Measurements from ENCODE around the gene ZBTB7C. TPM values are rescaled to one million over a fixed set of nuclear protein-coding genes. Genes with fewer than 3 reads are reported as not detected.

ZBTB7C gene
- total and polyA plus RNA-seq, 4 experiments from 2014 or later, result 0.23 TPM; not detected in 3

- intact Hi-C loops (cut with micrococcal nuclease), result no loop called here
- Mint-ChIP-seq H3K4me1 (peaks cover 2 to 15% (median 10%) of the 10 kb centered on the region in 4 donors), H3K27me3 (peaks cover 25 to 43% of the 10 kb centered on the region in 2 donors), H3K4me3 (no peak overlapping the region), H3K27ac (no peak overlapping the region), H3K36me3 (no peaks in the 10 kb centered on the region), H3K9me3 (peaks cover 0 to 2% (median 0%) of the 10 kb centered on the region in 8 donors)
- Histone ChIP-seq H3K36me3 (ENCODE audit: insufficient read depth, low read length) (no peaks in the 10 kb centered on the region), H3K4me1 (ENCODE audit: insufficient read depth, low read length) (peaks cover 10% of the 10 kb centered on the region), H3K27me3 (ENCODE audit: insufficient read depth, low read length) (peaks cover 14% of the 10 kb centered on the region), H3K27ac (ENCODE audit: low read depth, low read length) (no peak overlapping the region), H3K9me3 (ENCODE audit: control insufficient read depth in 1 of 2, low read length in 2 of 2) (no peaks in the 10 kb centered on the region), H3K4me3 (ENCODE audit: low read length in 2 of 2) (no peak overlapping the region)
- CTCF ChIA-PET (ENCODE audit: partially characterized antibody), result no interaction called here
- POLR2A ChIA-PET (ENCODE audit: partially characterized antibody), result no interaction called here
- DNase-seq, result no peak
These were observed 13.5 kb downstream of the ZBTB7C start for GRCh38 chr18:48395646-48396045.

- H3K9me3 ChIP-seq (ENCODE audit: control insufficient read depth in 1 of 2, low read length in 2 of 2), result no peaks in the 10 kb centered on the region
- Mint-ChIP-seq H3K27me3 (peaks cover 25 to 44% of the 10 kb centered on the region in 2 donors), H3K36me3 (no peaks in the 10 kb centered on the region), H3K27ac (no peak overlapping the region), H3K4me1 (peaks cover 0 to 4% (median 2%) of the 10 kb centered on the region in 4 donors), H3K4me3 (no peak overlapping the region), H3K9me3 (peaks cover 0 to 4% (median 0%) of the 10 kb centered on the region in 8 donors)
- POLR2A ChIA-PET (ENCODE audit: partially characterized antibody), result no interaction called here
- H3K27ac ChIP-seq (ENCODE audit: low read depth, low read length), result no peak overlapping the region
- no peak overlapping the region for H3K4me3 ChIP-seq (ENCODE audit: low read length in 2 of 2)
- no peak for DNase-seq
- intact Hi-C loops (cut with micrococcal nuclease), result no loop called here
- H3K36me3 ChIP-seq (ENCODE audit: insufficient read depth, low read length), result no peaks in the 10 kb centered on the region
- CTCF ChIA-PET (ENCODE audit: partially characterized antibody), result interaction anchor here (0.8 kb wide), 1 partner anchor 19 kb away, joined by 3 read pairs; no protein-coding TSS in a partner anchor
- peaks cover 14% of the 10 kb centered on the region for H3K27me3 ChIP-seq (ENCODE audit: insufficient read depth, low read length)
- peaks cover 2% of the 10 kb centered on the region for H3K4me1 ChIP-seq (ENCODE audit: insufficient read depth, low read length)
These were observed 15.0 kb downstream of the ZBTB7C start for GRCh38 chr18:48394176-48394575.

GRCh38 chr18:48393776-48394175, 15.4 kb downstream of the ZBTB7C start:
- DNase-seq, result no peak
- peaks cover 0 to under 1% (median 0%) of the 10 kb centered on the region in 4 donors for H3K4me1 Mint-ChIP-seq
- H3K4me3 Mint-ChIP-seq, result no peak overlapping the region
- Histone ChIP-seq H3K27ac (ENCODE audit: low read depth, low read length) (no peak overlapping the region), H3K27me3 (ENCODE audit: insufficient read depth, low read length) (peaks cover 14% of the 10 kb centered on the region), H3K36me3 (ENCODE audit: insufficient read depth, low read length) (no peaks in the 10 kb centered on the region), H3K4me3 (ENCODE audit: low read length in 2 of 2) (no peak overlapping the region), H3K4me1 (ENCODE audit: insufficient read depth, low read length) (no peaks in the 10 kb centered on the region), H3K9me3 (ENCODE audit: control insufficient read depth in 1 of 2, low read length in 2 of 2) (no peaks in the 10 kb centered on the region)
- H3K9me3 Mint-ChIP-seq, result peaks cover 0 to 5% (median 0%) of the 10 kb centered on the region in 8 donors
- H3K27me3 Mint-ChIP-seq, result peaks cover 27 to 43% of the 10 kb centered on the region in 2 donors
- H3K36me3 Mint-ChIP-seq, result no peaks in the 10 kb centered on the region
- intact Hi-C loops (cut with micrococcal nuclease), result no loop called here
- H3K27ac Mint-ChIP-seq, result no peak overlapping the region
- ChIA-PET CTCF (ENCODE audit: partially characterized antibody) (no interaction called here), POLR2A (ENCODE audit: partially characterized antibody) (no interaction called here)

GRCh38 chr18:48393170-48393569, 16.0 kb downstream of the ZBTB7C start:
- H3K9me3 Mint-ChIP-seq, result peaks cover 0 to 5% (median 0%) of the 10 kb centered on the region in 8 donors
- no peaks in the 10 kb centered on the region for H3K36me3 ChIP-seq (ENCODE audit: insufficient read depth, low read length)
- peaks cover 27 to 41% of the 10 kb centered on the region in 2 donors for H3K27me3 Mint-ChIP-seq
- intact Hi-C loops (cut with micrococcal nuclease), result no loop called here
- no peaks in the 10 kb centered on the region for H3K9me3 ChIP-seq (ENCODE audit: control insufficient read depth in 1 of 2, low read length in 2 of 2)
- H3K27ac Mint-ChIP-seq, result no peak overlapping the region
- H3K36me3 Mint-ChIP-seq, result no peaks in the 10 kb centered on the region
- no peak for DNase-seq
- no peak overlapping the region for H3K27ac ChIP-seq (ENCODE audit: low read depth, low read length)
- ChIA-PET CTCF (ENCODE audit: partially characterized antibody) (no interaction called here), POLR2A (ENCODE audit: partially characterized antibody) (no interaction called here)
- H3K4me1 ChIP-seq (ENCODE audit: insufficient read depth, low read length), result no peaks in the 10 kb centered on the region
- no peaks in the 10 kb centered on the region for H3K4me1 Mint-ChIP-seq
- no peak overlapping the region for H3K4me3 Mint-ChIP-seq
- no peak overlapping the region for H3K4me3 ChIP-seq (ENCODE audit: low read length in 2 of 2)
- peaks cover 14% of the 10 kb centered on the region for H3K27me3 ChIP-seq (ENCODE audit: insufficient read depth, low read length)

- peaks cover 14% of the 10 kb centered on the region for H3K27me3 ChIP-seq (ENCODE audit: insufficient read depth, low read length)
- no peaks in the 10 kb centered on the region for H3K36me3 ChIP-seq (ENCODE audit: insufficient read depth, low read length)
- no peak for DNase-seq
- Mint-ChIP-seq H3K27me3 (peaks cover 27 to 44% of the 10 kb centered on the region in 2 donors), H3K36me3 (no peaks in the 10 kb centered on the region), H3K4me1 (no peaks in the 10 kb centered on the region), H3K27ac (no peak overlapping the region), H3K9me3 (peaks cover 0 to 5% (median 0%) of the 10 kb centered on the region in 8 donors), H3K4me3 (no peak overlapping the region)
- intact Hi-C loops (cut with micrococcal nuclease), result no loop called here
- ChIA-PET POLR2A (ENCODE audit: partially characterized antibody) (no interaction called here), CTCF (ENCODE audit: partially characterized antibody) (no interaction called here)
- H3K4me1 ChIP-seq (ENCODE audit: insufficient read depth, low read length), result no peaks in the 10 kb centered on the region
- no peaks in the 10 kb centered on the region for H3K9me3 ChIP-seq (ENCODE audit: control insufficient read depth in 1 of 2, low read length in 2 of 2)
- no peak overlapping the region for H3K4me3 ChIP-seq (ENCODE audit: low read length in 2 of 2)
- no peak overlapping the region for H3K27ac ChIP-seq (ENCODE audit: low read depth, low read length)
These were observed 16.9 kb downstream of the ZBTB7C start for GRCh38 chr18:48392268-48392667.

GRCh38 chr18:48391868-48392267, 17.3 kb downstream of the ZBTB7C start:
- H3K27ac ChIP-seq (ENCODE audit: low read depth, low read length), result no peak overlapping the region
- ChIA-PET POLR2A (ENCODE audit: partially characterized antibody) (no interaction called here), CTCF (ENCODE audit: partially characterized antibody) (no interaction called here)
- peaks cover 14% of the 10 kb centered on the region for H3K27me3 ChIP-seq (ENCODE audit: insufficient read depth, low read length)
- Mint-ChIP-seq H3K4me3 (no peak overlapping the region), H3K4me1 (no peaks in the 10 kb centered on the region), H3K9me3 (peaks cover 0 to 5% (median 0%) of the 10 kb centered on the region in 8 donors), H3K36me3 (no peaks in the 10 kb centered on the region), H3K27me3 (peaks cover 28 to 43% of the 10 kb centered on the region in 2 donors), H3K27ac (no peak overlapping the region)
- H3K9me3 ChIP-seq (ENCODE audit: control insufficient read depth in 1 of 2, low read length in 2 of 2), result no peaks in the 10 kb centered on the region
- intact Hi-C loops (cut with micrococcal nuclease), result no loop called here
- no peak for DNase-seq
- no peaks in the 10 kb centered on the region for H3K36me3 ChIP-seq (ENCODE audit: insufficient read depth, low read length)
- H3K4me1 ChIP-seq (ENCODE audit: insufficient read depth, low read length), result no peaks in the 10 kb centered on the region
- H3K4me3 ChIP-seq (ENCODE audit: low read length in 2 of 2), result no peak overlapping the region

DNA sequence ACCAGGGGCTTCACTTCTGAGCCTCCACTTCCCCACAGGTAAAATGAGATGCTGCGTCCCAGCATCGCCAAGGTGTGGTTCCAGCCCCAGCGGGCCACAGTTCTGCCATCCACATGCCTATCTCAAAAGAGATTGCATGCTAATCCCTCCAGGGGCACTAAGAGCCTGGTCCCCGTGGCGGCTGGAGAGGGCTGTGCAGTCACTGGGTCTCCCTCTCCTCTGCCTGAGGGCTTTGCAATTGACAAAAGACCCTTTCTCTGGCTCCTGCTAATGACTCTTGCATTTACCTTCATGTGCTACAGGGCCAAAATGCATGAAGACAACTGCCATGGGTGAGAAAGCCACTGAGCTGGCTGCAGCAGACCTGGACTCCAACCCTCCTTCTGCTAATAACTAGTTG, 18.5 kb downstream of the ZBTB7C start:
- peaks cover 0 to 7% (median 0%) of the 10 kb centered on the region in 8 donors for H3K9me3 Mint-ChIP-seq
- H3K27ac ChIP-seq (ENCODE audit: low read depth, low read length), result no peak overlapping the region
- no peaks in the 10 kb centered on the region for H3K36me3 Mint-ChIP-seq
- peaks cover 14% of the 10 kb centered on the region for H3K27me3 ChIP-seq (ENCODE audit: insufficient read depth, low read length)
- H3K27ac Mint-ChIP-seq, result no peak overlapping the region
- DNase-seq, result no peak
- H3K4me3 Mint-ChIP-seq, result no peak overlapping the region
- H3K36me3 ChIP-seq (ENCODE audit: insufficient read depth, low read length), result no peaks in the 10 kb centered on the region
- POLR2A ChIA-PET (ENCODE audit: partially characterized antibody), result no interaction called here
- CTCF ChIA-PET (ENCODE audit: partially characterized antibody), result no interaction called here
- no peak overlapping the region for H3K4me3 ChIP-seq (ENCODE audit: low read length in 2 of 2)
- H3K4me1 ChIP-seq (ENCODE audit: insufficient read depth, low read length), result no peaks in the 10 kb centered on the region
- H3K4me1 Mint-ChIP-seq, result no peaks in the 10 kb centered on the region
- H3K27me3 Mint-ChIP-seq, result peaks cover 29 to 49% of the 10 kb centered on the region in 2 donors
- intact Hi-C loops (cut with micrococcal nuclease), result no loop called here
- H3K9me3 ChIP-seq (ENCODE audit: control insufficient read depth in 1 of 2, low read length in 2 of 2), result no peaks in the 10 kb centered on the region

- H3K4me1 ChIP-seq (ENCODE audit: insufficient read depth, low read length), result no peaks in the 10 kb centered on the region
- ChIA-PET CTCF (ENCODE audit: partially characterized antibody) (no interaction called here), POLR2A (ENCODE audit: partially characterized antibody) (no interaction called here)
- DNase-seq, result no peak
- H3K27ac Mint-ChIP-seq, result no peak overlapping the region
- H3K27me3 Mint-ChIP-seq, result peaks cover 22 to 37% of the 10 kb centered on the region in 2 donors
- H3K27me3 ChIP-seq (ENCODE audit: insufficient read depth, low read length), result peaks cover 6% of the 10 kb centered on the region
- no peaks in the 10 kb centered on the region for H3K4me1 Mint-ChIP-seq
- no peak overlapping the region for H3K4me3 ChIP-seq (ENCODE audit: low read length in 2 of 2)
- no peaks in the 10 kb centered on the region for H3K36me3 ChIP-seq (ENCODE audit: insufficient read depth, low read length)
- H3K27ac ChIP-seq (ENCODE audit: low read depth, low read length), result no peak overlapping the region
- H3K9me3 Mint-ChIP-seq, result peaks cover 0 to 8% (median 0%) of the 10 kb centered on the region in 8 donors
- no peaks in the 10 kb centered on the region for H3K36me3 Mint-ChIP-seq
- intact Hi-C loops (cut with micrococcal nuclease), result no loop called here
- H3K9me3 ChIP-seq (ENCODE audit: control insufficient read depth in 1 of 2, low read length in 2 of 2), result no peaks in the 10 kb centered on the region
- no peak overlapping the region for H3K4me3 Mint-ChIP-seq
These were observed 20.7 kb downstream of the ZBTB7C start for GRCh38 chr18:48388478-48388877.

Data from CD4-positive, alpha-beta memory T cell (primary cell).